Forelimb muscle (tissue), 1 donor: ENCODE results near the gene LCN10. TPM values are rescaled to one million over a fixed set of nuclear protein-coding genes. Genes with fewer than 3 reads are reported as not detected.
"Not testable (repeated sequence)": the region's sequence is repeated elsewhere in the genome, so short reads cannot be mapped to it uniquely, and the experiment has no call there.

Source experiments
- DNase-seq: peaks from one replicate; pipeline ENCODE4 v3.0.0-alpha.2; 2013; ENCODE audit warnings: low read depth
- polyA plus RNA-seq: library from polyadenylated mRNA; unstranded; fragments of 120-200 nt; gene quantifications from one replicate; pipeline ENCODE4 v1.2.1, GENCODE V29; 2013; ENCODE audit not compliant: insufficient read length

Gene LCN10
- polyA plus RNA-seq, 1 donor, result 20.2 TPM

GRCh38 chr9:136771907-136772415 is 29.2 kb upstream of the LCN10 start:
- DNase-seq, result no peak

GRCh38 chr9:136769710-136770191 is 27.0 kb upstream of the LCN10 start:
- DNase-seq, result no peak

- DNase-seq, result peak; percentile 24
Observed at GRCh38 chr9:136766410-136767120, 23.8 kb upstream of the LCN10 start.

GRCh38 chr9:136765745-136766409 is 23.1 kb upstream of the LCN10 start:
- DNase-seq, result not testable (repeated sequence)

- DNase-seq, result no peak
Observed at GRCh38 chr9:136765041-136765440, 22.3 kb upstream of the LCN10 start.

GRCh38 chr9:136764301-136764891 is 21.7 kb upstream of the LCN10 start, which contains the start of gene LCN15:
Gene LCN15, minus strand, starts transcription at chr9:136764518. Its CDS starts 30 bp downstream, at chr9:136764488.
- DNase-seq, result no peak

- DNase-seq, result no peak
Observed at GRCh38 chr9:136763649-136764035, 20.9 kb upstream of the LCN10 start.

- DNase-seq, result no peak
Observed at GRCh38 chr9:136762915-136763648, 20.3 kb upstream of the LCN10 start.

- DNase-seq, result no peak
Observed at GRCh38 chr9:136762221-136762691, 19.5 kb upstream of the LCN10 start.

GRCh38 chr9:136761545-136761981 is 18.8 kb upstream of the LCN10 start:
- DNase-seq, result no peak

- DNase-seq, result not testable (repeated sequence)
Observed at GRCh38 chr9:136760834-136761544, 18.2 kb upstream of the LCN10 start.

GRCh38 chr9:136760424-136760823 is 17.7 kb upstream of the LCN10 start:
- no peak for DNase-seq

GRCh38 chr9:136759436-136760325 is 16.9 kb upstream of the LCN10 start:
- no peak for DNase-seq

- DNase-seq, result no peak
Observed at GRCh38 chr9:136759001-136759400, 16.3 kb upstream of the LCN10 start.

- DNase-seq, result no peak
Observed at GRCh38 chr9:136757751-136758140, 15.0 kb upstream of the LCN10 start.

GRCh38 chr9:136757328-136757727 is 14.6 kb upstream of the LCN10 start:
- no peak for DNase-seq

- DNase-seq, result no peak
Observed at GRCh38 chr9:136756836-136757235, 14.1 kb upstream of the LCN10 start.

- no peak for DNase-seq
Observed at GRCh38 chr9:136756134-136756438, 13.3 kb upstream of the LCN10 start.

GRCh38 chr9:136755302-136756133 is 12.8 kb upstream of the LCN10 start:
- DNase-seq, result not testable (repeated sequence)
